Measurements from ENCODE around the gene DRC3.

- TF ChIP-seq, protein P1, sequence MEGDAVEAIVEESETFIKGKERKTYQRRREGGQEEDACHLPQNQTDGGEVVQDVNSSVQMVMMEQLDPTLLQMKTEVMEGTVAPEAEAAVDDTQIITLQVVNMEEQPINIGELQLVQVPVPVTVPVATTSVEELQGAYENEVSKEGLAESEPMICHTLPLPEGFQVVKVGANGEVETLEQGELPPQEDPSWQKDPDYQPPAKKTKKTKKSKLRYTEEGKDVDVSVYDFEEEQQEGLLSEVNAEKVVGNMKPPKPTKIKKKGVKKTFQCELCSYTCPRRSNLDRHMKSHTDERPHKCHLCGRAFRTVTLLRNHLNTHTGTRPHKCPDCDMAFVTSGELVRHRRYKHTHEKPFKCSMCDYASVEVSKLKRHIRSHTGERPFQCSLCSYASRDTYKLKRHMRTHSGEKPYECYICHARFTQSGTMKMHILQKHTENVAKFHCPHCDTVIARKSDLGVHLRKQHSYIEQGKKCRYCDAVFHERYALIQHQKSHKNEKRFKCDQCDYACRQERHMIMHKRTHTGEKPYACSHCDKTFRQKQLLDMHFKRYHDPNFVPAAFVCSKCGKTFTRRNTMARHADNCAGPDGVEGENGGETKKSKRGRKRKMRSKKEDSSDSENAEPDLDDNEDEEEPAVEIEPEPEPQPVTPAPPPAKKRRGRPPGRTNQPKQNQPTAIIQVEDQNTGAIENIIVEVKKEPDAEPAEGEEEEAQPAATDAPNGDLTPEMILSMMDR (IDR thresholded peaks at IDR 0.05; ENCODE audit: insufficient read depth, low read depth, low read length), result no peak
- TF ChIP-seq EZH2 (IDR thresholded peaks at IDR 0.05; ENCODE audit: insufficient read depth, low read length), result no peak
These were observed 42.8 kb upstream of the DRC3 start for GRCh38 chr17:17929655-17930380.
